Measurements from ENCODE around the gene LHFPL2.

LHFPL2 gene

DNA sequence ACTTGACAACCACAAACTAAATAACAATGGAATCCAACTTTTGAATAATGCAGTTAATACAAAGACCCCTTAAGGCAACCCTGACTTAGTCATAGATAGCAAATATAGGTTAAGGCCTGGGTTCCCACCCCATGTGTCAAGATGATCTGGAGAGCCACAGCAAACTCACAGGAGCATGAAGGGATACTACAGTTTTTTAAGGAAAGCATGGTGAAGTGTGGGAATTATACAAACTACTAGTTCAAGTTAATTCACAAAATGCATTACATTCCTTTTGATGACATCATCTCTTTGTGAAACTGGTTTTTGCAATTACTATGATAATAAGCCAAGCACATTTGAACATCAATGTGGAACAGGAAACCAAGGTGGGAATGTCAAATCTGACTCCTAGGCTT lies 50.6 kb downstream of the LHFPL2 start:
- H3K4me3 ChIP-seq (ENCODE audit: insufficient read depth, low read length, poor library complexity, severe bottlenecking) = no peak overlapping the region
- no peaks in the 10 kb centered on the region for H3F3A ChIP-seq (ENCODE audit: insufficient read depth)
- H3K27ac ChIP-seq (ENCODE audit: low read depth, low read length) = no peak overlapping the region
- TF ChIP-seq, protein P1, sequence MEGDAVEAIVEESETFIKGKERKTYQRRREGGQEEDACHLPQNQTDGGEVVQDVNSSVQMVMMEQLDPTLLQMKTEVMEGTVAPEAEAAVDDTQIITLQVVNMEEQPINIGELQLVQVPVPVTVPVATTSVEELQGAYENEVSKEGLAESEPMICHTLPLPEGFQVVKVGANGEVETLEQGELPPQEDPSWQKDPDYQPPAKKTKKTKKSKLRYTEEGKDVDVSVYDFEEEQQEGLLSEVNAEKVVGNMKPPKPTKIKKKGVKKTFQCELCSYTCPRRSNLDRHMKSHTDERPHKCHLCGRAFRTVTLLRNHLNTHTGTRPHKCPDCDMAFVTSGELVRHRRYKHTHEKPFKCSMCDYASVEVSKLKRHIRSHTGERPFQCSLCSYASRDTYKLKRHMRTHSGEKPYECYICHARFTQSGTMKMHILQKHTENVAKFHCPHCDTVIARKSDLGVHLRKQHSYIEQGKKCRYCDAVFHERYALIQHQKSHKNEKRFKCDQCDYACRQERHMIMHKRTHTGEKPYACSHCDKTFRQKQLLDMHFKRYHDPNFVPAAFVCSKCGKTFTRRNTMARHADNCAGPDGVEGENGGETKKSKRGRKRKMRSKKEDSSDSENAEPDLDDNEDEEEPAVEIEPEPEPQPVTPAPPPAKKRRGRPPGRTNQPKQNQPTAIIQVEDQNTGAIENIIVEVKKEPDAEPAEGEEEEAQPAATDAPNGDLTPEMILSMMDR (IDR thresholded peaks at IDR 0.05; ENCODE audit: insufficient read depth, low read length, poor library complexity, severe bottlenecking) = no peak
- no peak for TF ChIP-seq EZH2phosphoT487 (conservative IDR thresholded peaks at IDR 0.05; ENCODE audit: low read length)
- peaks cover 20% of the 10 kb centered on the region; the same call in 1 of the 2 replicates for H3K36me3 ChIP-seq (ENCODE audit: low read length)
- no peaks in the 10 kb centered on the region for H3K9me3 ChIP-seq (ENCODE audit: insufficient read depth, low read length)
- no peak overlapping the region for H3K9ac ChIP-seq (ENCODE audit: low read length)
- no peaks in the 10 kb centered on the region for H3K9me2 ChIP-seq (replicated peaks; ENCODE audit: insufficient read depth, low read length)
- no peaks in the 10 kb centered on the region for H3K27me3 ChIP-seq (ENCODE audit: low read length)
- H4K20me1 ChIP-seq (ENCODE audit: low read depth, low read length) = no peaks in the 10 kb centered on the region
- peaks cover 94% of the 10 kb centered on the region for H3K79me2 ChIP-seq (ENCODE audit: insufficient read depth, low read length)
- no peak overlapping the region for H2AFZ ChIP-seq (ENCODE audit: low read depth, low read length, severe bottlenecking)
- no peak overlapping the region for H3K4me2 ChIP-seq (ENCODE audit: low read depth, low read length, poor library complexity, severe bottlenecking)

- H3K4me3 ChIP-seq (ENCODE audit: insufficient read depth, low read length, poor library complexity, severe bottlenecking) = no peak overlapping the region
- H3K9me2 ChIP-seq (replicated peaks; ENCODE audit: insufficient read depth, low read length) = no peaks in the 10 kb centered on the region
- H3K27me3 ChIP-seq (ENCODE audit: low read length) = no peaks in the 10 kb centered on the region
- H2AFZ ChIP-seq (ENCODE audit: low read depth, low read length, severe bottlenecking) = no peak overlapping the region
- H3K79me2 ChIP-seq (ENCODE audit: insufficient read depth, low read length) = peaks cover 95% of the 10 kb centered on the region
- no peaks in the 10 kb centered on the region for H4K20me1 ChIP-seq (ENCODE audit: low read depth, low read length)
- H3K36me3 ChIP-seq (ENCODE audit: low read length) = peaks cover 20% of the 10 kb centered on the region; the same call in 1 of the 2 replicates
- H3K9me3 ChIP-seq (ENCODE audit: insufficient read depth, low read length) = no peaks in the 10 kb centered on the region
- H3K4me2 ChIP-seq (ENCODE audit: low read depth, low read length, poor library complexity, severe bottlenecking) = no peak overlapping the region
- H3F3A ChIP-seq (ENCODE audit: insufficient read depth) = no peaks in the 10 kb centered on the region
- no peak overlapping the region for H3K9ac ChIP-seq (ENCODE audit: low read length)
- no peak overlapping the region for H3K27ac ChIP-seq (ENCODE audit: low read depth, low read length)
- TF ChIP-seq EZH2phosphoT487 (conservative IDR thresholded peaks at IDR 0.05; ENCODE audit: low read length) = no peak
- TF ChIP-seq, protein P1 (IDR thresholded peaks at IDR 0.05; ENCODE audit: insufficient read depth, low read length, poor library complexity, severe bottlenecking) = no peak
Observed at GRCh38 chr5:78597068-78597973, 51.3 kb downstream of the LHFPL2 start.

DNA sequence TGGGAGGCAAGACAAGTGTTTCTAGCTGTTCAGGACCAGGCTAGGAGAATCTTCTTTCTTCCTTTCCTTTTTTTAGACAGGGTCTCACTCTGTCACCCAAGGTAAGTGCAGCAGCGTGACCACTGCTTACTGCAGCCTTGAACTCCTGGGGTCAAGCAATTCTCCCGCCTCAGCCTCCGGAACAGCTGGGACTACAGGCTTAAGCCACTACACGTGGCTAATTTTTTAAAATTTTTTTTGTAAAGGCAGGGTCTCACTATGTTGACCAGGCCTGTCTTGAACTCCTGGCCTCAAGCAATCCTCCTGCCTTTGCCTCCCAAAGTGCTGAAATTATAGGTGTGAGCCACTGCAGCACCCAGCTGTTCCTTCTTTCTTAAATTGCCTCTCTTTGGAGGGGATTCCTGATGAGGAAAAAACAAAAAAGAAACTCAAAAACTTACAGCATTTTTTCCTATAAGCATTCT lies 53.1 kb downstream of the LHFPL2 start:
- H3K9me3 ChIP-seq (ENCODE audit: insufficient read depth, low read length) = no peaks in the 10 kb centered on the region
- H3K9ac ChIP-seq (ENCODE audit: low read length) = no peak overlapping the region
- no peak overlapping the region for H2AFZ ChIP-seq (ENCODE audit: low read depth, low read length, severe bottlenecking)
- no peak overlapping the region for H3K4me2 ChIP-seq (ENCODE audit: low read depth, low read length, poor library complexity, severe bottlenecking)
- H4K20me1 ChIP-seq (ENCODE audit: low read depth, low read length) = peaks cover 4% of the 10 kb centered on the region; the same call in 1 of the 2 replicates
- peaks cover 18% of the 10 kb centered on the region; the same call in 1 of the 2 replicates for H3K36me3 ChIP-seq (ENCODE audit: low read length)
- H3K4me3 ChIP-seq (ENCODE audit: insufficient read depth, low read length, poor library complexity, severe bottlenecking) = no peak overlapping the region
- no peaks in the 10 kb centered on the region for H3K9me2 ChIP-seq (replicated peaks; ENCODE audit: insufficient read depth, low read length)
- H3K27me3 ChIP-seq (ENCODE audit: low read length) = no peaks in the 10 kb centered on the region
- no peaks in the 10 kb centered on the region for H3F3A ChIP-seq (ENCODE audit: insufficient read depth)
- TF ChIP-seq EZH2phosphoT487 (conservative IDR thresholded peaks at IDR 0.05; ENCODE audit: low read length) = no peak
- TF ChIP-seq, protein P1 (IDR thresholded peaks at IDR 0.05; ENCODE audit: insufficient read depth, low read length, poor library complexity, severe bottlenecking) = no peak
- H3K79me2 ChIP-seq (ENCODE audit: insufficient read depth, low read length) = peaks cover 96% of the 10 kb centered on the region
- H3K27ac ChIP-seq (ENCODE audit: low read depth, low read length) = no peak overlapping the region
